ENCODE measurements around the gene NOTCH1. TPM values are rescaled to one million over a fixed set of nuclear protein-coding genes. Genes with fewer than 3 reads are reported as not detected.

The NOTCH1 gene
- total RNA-seq, 4 donors from 2014 or later = 48.6 to 90.6 (median 58.8) TPM

- intact Hi-C loops (cut with DNase I) = no loop called here
- H3K36me3 ChIP-seq = peaks cover 83 to 100% (median 100%) of the 10 kb centered on the region in 4 donors
Observed at GRCh38 chr9:136470792-136471469, 74.9 kb downstream of the NOTCH1 start.

GRCh38 chr9:136470356-136470755 is 75.5 kb downstream of the NOTCH1 start:
- Histone ChIP-seq H3K9me3 (no peaks in the 10 kb centered on the region), H3K4me3 (no peak overlapping the region), H3K27me3 (no peaks in the 10 kb centered on the region), H3K4me1 (peaks cover 0 to 6% (median 0%) of the 10 kb centered on the region in 4 donors), H3K27ac (replicated peaks in 1 of 4) (no peak overlapping the region), H3K36me3 (peaks cover 83 to 100% (median 100%) of the 10 kb centered on the region in 4 donors)
- TF ChIP-seq POLR2AphosphoS5 (IDR thresholded peaks at IDR 0.05) = no peak
- intact Hi-C loops (cut with DNase I) = no loop called here
- no peak for DNase-seq (ENCODE audit: extremely low spot score)
- 93% methylated on average over 11 of the region's 11 CpGs for WGBS

More at GRCh38 chr9:136470792-136471469, 74.9 kb downstream of the NOTCH1 start:
- DNase-seq (ENCODE audit: extremely low spot score) = no peak
- no peaks in the 10 kb centered on the region for H3K9me3 ChIP-seq
- H3K4me3 ChIP-seq = no peak overlapping the region
- peaks cover 0 to 6% (median 0%) of the 10 kb centered on the region in 4 donors for H3K4me1 ChIP-seq
- TF ChIP-seq POLR2AphosphoS5 (IDR thresholded peaks at IDR 0.05) = no peak
- TF ChIP-seq EP300 (IDR thresholded peaks at IDR 0.05) = no peak
- no peak for TF ChIP-seq POLR2A (IDR thresholded peaks at IDR 0.05; ENCODE audit: low read depth)
- TF ChIP-seq CTCF (IDR thresholded peaks at IDR 0.05) = no peak
- H3K27ac ChIP-seq (replicated peaks in 1 of 4) = no peak overlapping the region
- no peaks in the 10 kb centered on the region for H3K27me3 ChIP-seq
- 93% methylated on average over 12 of the region's 12 CpGs for WGBS

GRCh38 chr9:136467766-136468165 is 78.1 kb downstream of the NOTCH1 start:
- TF ChIP-seq CTCF (IDR thresholded peaks at IDR 0.05) (no peak), POLR2A (IDR thresholded peaks at IDR 0.05; ENCODE audit: low read depth) (no peak), POLR2AphosphoS5 (IDR thresholded peaks at IDR 0.05) (no peak), EP300 (IDR thresholded peaks at IDR 0.05) (no peak)
- no peaks in the 10 kb centered on the region for H3K27me3 ChIP-seq
- DNase-seq (ENCODE audit: extremely low spot score) = no peak
- WGBS = 89% methylated on average over 15 of the region's 15 CpGs
- intact Hi-C loops (cut with DNase I) = no loop called here
- H3K9me3 ChIP-seq = no peaks in the 10 kb centered on the region
- no peak overlapping the region for H3K4me3 ChIP-seq
- H3K36me3 ChIP-seq = peaks cover 94 to 100% (median 100%) of the 10 kb centered on the region in 4 donors
- H3K27ac ChIP-seq (replicated peaks in 1 of 4) = no peak overlapping the region
- H3K4me1 ChIP-seq = peaks cover 0 to 6% (median 0%) of the 10 kb centered on the region in 4 donors

GRCh38 chr9:136466155-136466541 is 79.7 kb downstream of the NOTCH1 start:
- intact Hi-C loops (cut with DNase I) = no loop called here
- Histone ChIP-seq H3K4me3 (no peak overlapping the region), H3K4me1 (peaks cover 0 to 6% (median 0%) of the 10 kb centered on the region in 4 donors), H3K9me3 (no peaks in the 10 kb centered on the region), H3K27me3 (no peaks in the 10 kb centered on the region), H3K36me3 (peaks cover 94 to 100% (median 100%) of the 10 kb centered on the region in 4 donors), H3K27ac (replicated peaks in 1 of 4) (no peak overlapping the region)
- 94% methylated on average over 22 of the region's 30 CpGs for WGBS
- TF ChIP-seq EP300 (IDR thresholded peaks at IDR 0.05) (no peak), POLR2A (IDR thresholded peaks at IDR 0.05; ENCODE audit: low read depth) (no peak), CTCF (IDR thresholded peaks at IDR 0.05) (no peak), POLR2AphosphoS5 (IDR thresholded peaks at IDR 0.05) (no peak)
- no peak for DNase-seq (ENCODE audit: extremely low spot score)

GRCh38 chr9:136465500-136466154 is 80.2 kb downstream of the NOTCH1 start:
- DNase-seq (ENCODE audit: extremely low spot score) = no peak
- peaks cover 94 to 100% (median 100%) of the 10 kb centered on the region in 4 donors for H3K36me3 ChIP-seq
- intact Hi-C loops (cut with DNase I) = no loop called here
- 92% methylated on average over 18 of the region's 27 CpGs for WGBS
- H3K4me3 ChIP-seq = no peak overlapping the region
- H3K9me3 ChIP-seq = no peaks in the 10 kb centered on the region
- H3K27ac ChIP-seq (replicated peaks in 1 of 4) = no peak overlapping the region
- no peaks in the 10 kb centered on the region for H3K27me3 ChIP-seq
- no peak for TF ChIP-seq CTCF (IDR thresholded peaks at IDR 0.05)
- TF ChIP-seq EP300 (IDR thresholded peaks at IDR 0.05) = no peak
- TF ChIP-seq POLR2A (IDR thresholded peaks at IDR 0.05; ENCODE audit: low read depth) = no peak
- TF ChIP-seq POLR2AphosphoS5 (IDR thresholded peaks at IDR 0.05) = no peak
- peaks cover 0 to 6% (median 0%) of the 10 kb centered on the region in 4 donors for H3K4me1 ChIP-seq
